ENCODE data around the gene DNAJC5. TPM values are rescaled to one million over a fixed set of nuclear protein-coding genes. Genes with fewer than 3 reads are reported as not detected.

The DNAJC5 gene
- polyA plus RNA-seq, 3 donors = 25.7 to 29.0 (median 28.7) TPM

DNA sequence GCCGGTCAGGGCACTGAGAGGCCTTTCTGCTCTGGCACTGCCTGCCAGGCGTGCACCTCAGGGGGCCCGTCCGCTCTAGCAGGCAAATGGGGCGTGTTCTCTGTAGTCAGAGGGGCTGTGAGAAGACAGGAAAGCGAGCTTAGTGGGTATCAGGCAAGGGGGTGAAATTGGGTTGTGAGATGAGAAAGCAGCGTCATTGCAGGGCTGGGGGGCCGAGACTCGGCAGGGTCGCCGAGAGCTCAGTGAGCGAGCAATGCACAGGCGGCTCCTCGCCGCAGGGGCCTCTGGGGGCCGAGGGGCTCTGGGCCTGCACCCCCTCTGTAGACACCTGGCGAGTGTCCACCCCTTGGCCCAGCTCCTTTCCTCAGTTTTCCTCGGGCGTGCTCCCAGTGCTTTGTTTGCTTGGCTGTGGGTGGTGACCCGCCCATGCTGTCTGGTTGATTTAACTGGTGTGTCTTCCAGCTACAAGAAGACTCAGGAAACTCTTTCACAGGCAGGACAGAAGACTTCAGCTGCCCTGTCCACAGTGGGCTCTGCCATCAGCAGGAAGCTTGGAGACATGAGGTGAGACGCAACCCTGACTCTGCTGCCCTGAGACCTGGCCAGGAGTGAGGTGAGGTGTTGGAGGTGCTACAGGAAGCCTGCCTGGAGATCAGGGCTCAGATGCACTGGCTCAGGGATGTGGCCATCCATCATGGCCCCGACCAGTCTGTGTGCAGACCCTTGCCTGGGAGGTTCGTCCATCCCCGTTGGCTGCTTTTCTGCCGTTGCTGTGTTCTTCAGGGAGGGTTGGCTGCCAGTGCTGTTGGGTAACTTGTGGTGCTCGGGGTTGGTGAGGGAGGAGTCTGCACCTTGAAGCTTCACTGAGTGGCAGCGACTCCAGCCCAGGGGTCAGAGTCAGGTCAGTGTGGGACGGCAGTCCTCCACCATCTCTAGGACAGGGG is 12.4 kb upstream of the DNAJC5 start:
- no peak for DNase-seq (ENCODE audit: low read depth in 3 of 3, low spot score in 2 of 3)

DNA sequence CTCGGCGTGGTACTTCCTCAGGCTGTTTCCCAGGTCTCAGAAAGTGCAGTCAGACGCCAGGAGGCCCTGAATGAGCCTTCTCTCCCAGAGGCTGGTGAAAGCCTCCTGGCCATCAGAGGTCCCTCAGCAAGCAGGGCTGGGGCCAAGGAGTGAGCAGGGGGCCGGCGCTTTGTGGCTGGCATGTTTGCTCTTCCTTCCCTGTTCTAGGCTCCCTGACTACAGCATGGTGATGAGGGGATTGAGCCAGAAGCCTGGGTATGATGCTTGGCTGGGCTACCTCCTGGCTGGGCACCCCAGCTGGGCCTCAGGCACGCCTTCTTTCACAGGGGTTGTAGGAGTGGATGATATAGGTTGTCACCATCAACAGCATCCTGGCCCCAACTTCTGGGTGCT is 11.7 kb upstream of the DNAJC5 start:
- DNase-seq (ENCODE audit: low read depth in 3 of 3, low spot score in 2 of 3) = no peak

DNA sequence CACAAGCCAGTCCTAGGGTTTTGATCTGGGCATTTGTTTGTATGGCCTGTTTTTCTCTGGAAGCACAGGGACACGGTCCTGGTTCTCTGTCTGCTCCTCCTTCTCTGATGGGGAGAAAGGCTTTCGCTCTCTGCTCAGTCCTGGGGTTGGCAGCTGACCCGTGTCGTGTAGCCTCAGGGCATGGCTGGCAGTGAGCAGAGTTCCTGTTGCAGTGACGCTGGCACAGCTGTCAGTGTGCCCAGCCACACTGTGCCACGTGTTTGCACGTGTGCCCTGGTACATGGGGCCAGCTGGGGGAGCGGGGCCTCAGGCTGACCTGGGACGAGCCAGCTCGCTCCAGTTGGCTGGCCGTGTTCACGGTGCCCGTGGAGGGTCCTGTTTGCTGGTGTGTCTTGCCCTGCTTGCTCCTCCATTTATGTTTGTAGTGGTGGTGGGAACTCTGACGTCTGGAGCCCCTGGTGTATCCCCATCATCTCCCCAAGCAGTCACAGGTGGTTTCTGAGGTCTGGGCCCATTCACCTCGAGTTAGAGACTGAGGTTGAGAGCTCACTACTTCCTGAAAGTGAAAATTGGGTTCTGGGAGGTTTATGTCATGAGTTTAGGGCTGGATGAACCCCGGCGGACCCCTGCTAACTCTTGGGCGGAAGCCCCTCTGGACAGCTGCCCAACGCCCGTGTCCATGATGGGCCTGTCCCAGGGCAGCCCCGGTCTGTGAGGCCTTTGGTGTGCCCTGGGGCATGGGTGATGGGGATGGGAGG is 10.2 kb upstream of the DNAJC5 start:
- no peak for DNase-seq (ENCODE audit: low read depth in 3 of 3, low spot score in 2 of 3)

DNA sequence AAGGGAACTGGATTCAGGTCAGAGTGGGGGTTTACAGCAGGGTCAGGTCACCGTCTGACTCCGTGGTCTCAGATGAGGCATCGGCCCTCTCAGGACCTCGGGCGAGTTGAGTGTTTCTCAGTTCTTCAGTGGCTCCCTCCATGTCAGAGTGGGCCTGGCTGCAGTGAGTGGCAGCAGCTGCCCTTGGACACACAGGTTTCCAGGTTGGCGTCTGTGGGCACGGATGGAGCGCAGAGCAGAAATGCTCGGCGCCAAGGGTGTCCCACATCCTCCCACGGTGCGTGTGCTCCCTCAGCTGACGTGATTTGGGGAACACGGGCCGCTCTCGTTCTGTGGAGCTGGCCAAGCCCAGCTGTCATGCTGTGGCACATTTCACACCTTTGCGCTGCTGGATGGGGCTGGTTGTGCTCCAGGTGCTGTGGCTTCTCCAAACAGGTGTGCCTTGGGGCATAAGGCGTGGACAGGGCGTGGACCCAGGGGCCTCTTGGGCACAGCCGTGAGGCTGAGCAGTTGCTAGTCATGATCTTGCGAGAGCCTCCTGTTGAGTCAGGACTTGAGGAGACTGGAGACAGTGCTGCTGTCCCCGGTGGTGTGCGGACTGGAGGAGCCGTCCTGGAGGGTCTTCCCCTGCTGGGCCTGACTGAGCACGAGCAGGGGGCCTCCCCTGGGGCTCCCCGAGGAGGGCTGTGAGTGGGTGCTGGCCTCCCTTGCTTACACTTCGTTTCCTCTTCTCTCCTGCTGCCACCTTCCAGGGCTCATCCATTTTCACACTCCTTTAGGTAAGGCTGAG is 9.5 kb upstream of the DNAJC5 start:
- DNase-seq (ENCODE audit: low read depth in 3 of 3, low spot score in 2 of 3) = no peak

DNA sequence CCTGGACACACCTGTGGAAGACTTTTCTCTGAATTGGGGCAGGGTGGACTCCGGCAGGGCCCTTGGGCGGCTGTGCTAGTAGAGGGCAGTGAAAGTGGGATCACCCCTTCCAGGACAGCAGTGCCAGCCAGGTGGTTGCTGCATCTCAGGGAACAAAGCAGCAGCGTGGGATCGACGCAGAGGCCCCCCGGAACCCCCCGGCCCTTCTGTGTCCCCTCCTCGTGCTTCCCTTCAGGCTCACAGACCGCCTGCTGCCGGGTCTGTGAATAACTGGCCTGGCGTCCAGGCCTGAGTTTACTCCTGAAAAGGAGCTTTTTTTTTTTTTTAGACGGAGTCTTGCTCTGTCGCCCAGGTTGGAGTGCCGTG is 8.9 kb upstream of the DNAJC5 start:
- no peak for DNase-seq (ENCODE audit: low read depth in 3 of 3, low spot score in 2 of 3)

DNA sequence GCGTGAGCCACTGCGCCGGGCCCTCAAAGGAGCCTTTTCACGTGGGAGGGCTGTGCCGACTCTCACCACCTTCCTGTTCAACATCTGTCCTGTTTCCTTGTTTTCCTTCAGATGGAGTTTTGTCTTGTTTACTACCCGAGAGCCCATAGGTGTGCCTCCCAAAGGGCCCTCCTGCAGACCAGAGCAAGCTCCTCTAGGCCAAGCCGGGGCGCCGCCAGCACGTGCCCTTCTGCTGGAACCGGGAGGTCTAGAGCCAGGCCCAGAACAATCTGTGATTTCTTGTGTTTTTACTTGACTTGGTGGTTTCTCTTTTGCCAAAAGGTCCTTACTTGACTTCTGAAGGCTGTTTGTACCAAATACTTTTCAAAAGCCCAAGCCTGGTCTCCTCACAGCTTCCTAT is 8.0 kb upstream of the DNAJC5 start:
- DNase-seq (ENCODE audit: low read depth in 3 of 3, low spot score in 2 of 3) = no peak

DNA sequence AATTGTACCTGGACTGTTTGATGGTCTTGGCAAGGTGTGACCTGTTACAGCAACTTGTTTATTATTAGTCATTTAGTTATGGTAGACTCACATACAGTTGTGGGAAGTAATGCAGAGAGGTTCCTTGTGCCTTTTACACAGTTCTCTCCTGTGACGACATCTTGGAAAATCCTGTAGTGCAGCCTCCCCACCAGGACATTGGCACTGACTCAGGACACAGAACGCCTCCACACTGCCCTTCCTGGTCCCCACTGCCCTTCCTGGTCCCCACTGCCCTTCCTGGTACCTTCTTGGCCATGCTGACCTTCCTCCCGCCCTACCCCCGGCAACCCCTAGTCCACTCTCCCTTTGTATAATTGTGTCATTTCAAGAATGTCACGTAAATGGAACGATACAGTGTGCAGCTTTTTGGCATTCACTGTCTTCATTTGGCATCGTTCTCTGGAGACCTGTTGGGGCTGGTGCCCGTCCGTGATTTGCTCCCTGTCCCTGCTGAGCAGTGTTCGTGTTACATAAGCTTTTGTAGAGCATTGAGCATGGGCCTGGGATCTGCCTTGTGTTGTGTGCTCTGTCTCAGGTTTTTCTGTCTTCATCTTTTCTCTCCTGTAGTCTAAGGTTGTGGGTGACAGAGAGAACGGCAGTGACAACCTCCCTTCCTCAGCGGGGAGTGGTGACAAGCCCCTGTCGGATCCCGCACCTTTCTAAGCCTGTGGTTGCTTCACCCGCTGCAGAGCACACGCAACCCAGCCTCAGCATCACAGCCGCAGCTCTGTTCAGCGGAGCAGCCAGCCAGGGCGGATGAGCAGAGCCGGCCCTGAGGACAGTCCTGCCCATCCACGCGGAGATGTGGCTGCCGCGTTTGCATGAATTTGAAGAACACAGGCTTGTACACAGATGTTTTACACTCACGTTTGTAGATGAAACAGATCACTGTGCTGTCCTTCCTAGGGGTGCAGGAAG is 5.4 kb upstream of the DNAJC5 start:
- no peak for DNase-seq (ENCODE audit: low read depth in 3 of 3, low spot score in 2 of 3)

DNA sequence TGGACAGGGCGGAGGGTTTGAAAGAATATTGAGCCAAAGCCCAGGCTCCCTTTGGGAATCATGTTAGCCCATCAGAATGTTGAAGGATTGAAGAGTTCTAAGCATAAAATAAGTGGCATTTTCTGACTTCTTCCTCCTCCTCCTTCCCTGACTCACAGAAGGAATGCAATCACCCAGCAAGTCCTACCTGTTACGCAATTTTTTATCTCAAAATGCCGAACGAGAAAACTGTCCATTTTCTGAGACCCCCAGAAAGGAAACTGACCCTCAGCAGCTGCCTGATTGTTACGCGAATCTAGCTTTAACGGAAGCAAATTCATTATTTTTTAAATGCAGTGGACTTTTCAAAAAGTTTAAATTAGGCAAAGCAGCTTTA is 4.7 kb upstream of the DNAJC5 start:
- DNase-seq (ENCODE audit: low read depth in 3 of 3, low spot score in 2 of 3) = no peak

DNA sequence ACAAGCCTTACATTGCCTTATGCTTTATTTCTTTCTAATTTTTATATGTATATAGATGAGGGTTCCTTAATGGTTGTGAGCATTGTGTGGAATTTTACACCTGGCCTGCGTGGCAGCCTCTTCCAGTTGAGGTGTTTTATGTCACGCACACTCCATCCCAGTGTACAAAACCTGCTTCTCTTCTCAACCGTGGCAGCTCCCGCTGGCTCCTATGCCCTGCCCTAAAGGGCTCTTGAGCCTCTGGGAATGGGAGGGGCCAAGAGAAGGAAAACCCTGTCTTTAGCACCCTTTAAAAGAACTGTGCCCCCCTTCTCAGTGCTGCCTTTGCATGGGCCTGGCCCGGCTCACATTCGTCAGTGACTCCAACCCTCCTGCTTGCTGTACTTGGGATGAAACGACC is 4.3 kb upstream of the DNAJC5 start:
- DNase-seq (ENCODE audit: low read depth in 3 of 3, low spot score in 2 of 3) = no peak

DNA sequence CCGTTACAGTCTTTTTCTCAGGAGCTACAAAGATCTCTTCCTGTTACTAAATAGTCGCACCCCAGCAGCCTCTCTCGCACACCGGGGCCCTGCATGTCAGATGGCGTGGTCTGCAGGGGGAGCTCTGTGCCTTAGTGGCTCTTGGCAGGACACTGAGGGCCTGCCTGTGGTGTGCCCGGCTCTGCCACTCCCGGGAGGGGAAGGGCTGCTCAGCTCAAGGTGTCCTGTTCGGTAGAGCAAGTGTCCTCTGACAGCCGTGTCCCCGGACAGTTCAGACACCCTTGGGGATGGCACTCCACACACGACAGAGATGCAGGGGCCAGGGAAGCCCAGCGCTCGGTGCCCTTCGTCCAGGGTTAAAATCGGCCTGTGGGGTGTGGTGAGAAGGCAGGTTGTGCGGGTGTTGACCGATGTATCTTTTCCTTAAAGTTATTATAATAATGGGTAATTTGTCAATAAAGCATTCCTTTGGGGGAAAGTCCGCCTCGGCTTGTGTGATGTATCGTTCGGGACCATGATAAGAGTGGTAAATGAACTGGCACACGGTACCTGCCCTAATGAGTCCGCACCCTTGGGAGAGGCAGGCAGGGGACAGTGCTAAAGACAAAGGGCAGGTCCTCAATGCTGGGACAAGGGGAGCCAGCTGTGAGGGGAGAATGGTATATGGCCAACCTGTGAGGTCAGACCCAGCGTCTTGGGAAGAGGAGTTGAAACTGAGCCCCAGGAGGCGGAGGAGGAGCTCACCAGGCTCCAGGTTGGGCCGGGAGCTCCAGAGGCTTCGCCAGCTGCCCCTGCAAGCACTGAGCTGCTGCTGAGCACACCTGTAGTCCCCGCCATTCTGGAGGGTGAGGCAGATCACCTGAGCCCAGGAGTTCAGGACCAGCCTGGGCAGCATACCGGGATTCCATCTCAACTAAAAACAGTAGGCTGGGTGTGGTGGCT is 3.6 kb upstream of the DNAJC5 start:
- no peak for DNase-seq (ENCODE audit: low read depth in 3 of 3, low spot score in 2 of 3)

DNA sequence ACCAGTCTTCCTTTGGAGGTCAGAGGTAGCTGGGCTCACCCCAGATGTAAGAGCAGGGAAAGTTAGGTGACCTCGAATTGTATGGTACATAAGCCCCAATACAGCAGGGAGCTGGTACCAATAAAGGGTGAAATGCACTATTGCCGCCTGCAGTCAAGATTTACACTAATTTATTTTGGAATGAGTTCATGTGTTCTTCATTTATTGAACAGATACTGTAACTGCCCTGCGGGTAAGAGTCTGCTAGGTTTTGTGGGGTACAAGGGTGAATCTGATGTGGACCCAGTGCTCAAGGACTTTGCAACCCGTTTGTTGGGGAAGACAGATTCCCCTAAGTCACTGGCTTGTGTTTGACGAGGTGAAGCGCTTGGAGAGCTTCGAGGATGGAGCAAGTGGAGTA is 2.5 kb upstream of the DNAJC5 start:
- DNase-seq (ENCODE audit: low read depth in 3 of 3, low spot score in 2 of 3) = no peak

DNA sequence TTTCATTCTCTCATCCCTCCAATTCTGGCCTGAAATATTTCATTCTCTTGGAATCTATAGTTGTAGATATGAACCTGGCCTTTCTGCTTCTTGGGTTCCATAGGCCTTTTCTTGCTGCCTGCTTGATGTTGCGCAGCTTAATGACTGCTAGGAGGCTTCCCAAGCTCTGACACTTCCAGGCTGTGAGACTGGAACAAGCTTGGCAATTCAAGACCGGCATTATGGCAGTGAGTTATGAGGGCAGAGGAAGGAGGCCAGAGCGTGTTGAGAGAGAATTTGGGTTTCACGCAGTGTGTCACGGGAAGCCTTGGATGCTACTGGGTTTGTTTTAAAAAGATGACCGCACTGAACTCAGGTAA is 948 bp upstream of the DNAJC5 start:
- DNase-seq (ENCODE audit: low read depth in 3 of 3, low spot score in 2 of 3) = no peak

DNA sequence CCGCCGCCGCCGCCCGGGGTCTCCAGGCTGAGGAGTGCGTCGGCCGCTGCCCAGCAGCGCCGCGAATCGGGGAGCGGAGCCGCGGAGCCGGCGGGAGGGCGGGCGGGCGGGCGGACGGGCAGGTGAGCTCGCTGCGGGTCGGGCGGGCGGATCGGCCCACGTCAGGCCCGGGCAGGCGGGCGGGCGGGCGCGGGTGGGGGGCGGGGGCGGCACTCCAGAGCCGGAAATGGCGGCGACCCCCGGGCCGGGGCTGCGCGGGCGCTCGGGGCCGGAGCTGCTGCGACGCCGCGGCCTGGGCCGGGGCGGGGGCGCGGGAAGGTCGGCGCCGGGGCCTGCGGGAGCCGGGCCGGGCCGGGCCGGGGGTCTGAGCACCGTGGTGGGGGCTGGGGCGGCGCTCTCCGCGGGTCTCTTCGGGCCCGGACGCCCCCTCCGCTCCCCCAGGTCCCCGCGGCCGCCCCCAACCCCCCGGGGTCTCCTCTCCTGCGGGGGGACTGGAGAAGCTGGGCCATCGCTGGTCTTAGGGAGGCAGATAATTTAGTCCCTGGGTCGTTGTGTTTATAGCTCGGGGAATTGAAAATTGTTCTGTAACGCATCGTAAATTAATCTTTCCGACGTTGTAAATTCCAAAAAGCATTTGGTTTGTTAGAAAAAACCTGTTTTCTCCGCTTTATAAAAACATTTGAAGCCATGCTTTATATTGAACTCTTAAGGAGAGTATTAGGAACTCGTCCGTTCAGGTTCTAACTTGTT is 451 bp downstream of the DNAJC5 start:
- DNase-seq (ENCODE audit: low read depth in 3 of 3, low spot score in 2 of 3) = peak in 1 of 3 donors; percentile 23

DNA sequence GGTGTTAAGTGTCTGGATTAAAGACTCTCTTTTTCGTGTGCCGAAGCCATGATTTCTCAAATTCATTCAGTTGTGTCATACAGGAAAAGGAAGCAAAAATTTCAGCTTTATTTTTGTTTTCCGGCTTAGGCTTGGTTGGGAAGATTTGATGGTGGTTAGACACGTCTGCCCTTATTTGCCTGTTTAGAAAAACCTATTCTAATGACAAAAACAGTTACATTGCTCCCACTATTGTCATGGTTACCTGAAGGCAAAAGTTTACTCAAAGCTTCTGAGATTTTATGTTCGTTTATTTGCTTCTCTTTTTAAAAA is 982 bp downstream of the DNAJC5 start:
- DNase-seq (ENCODE audit: low read depth in 3 of 3, low spot score in 2 of 3) = no peak

DNA sequence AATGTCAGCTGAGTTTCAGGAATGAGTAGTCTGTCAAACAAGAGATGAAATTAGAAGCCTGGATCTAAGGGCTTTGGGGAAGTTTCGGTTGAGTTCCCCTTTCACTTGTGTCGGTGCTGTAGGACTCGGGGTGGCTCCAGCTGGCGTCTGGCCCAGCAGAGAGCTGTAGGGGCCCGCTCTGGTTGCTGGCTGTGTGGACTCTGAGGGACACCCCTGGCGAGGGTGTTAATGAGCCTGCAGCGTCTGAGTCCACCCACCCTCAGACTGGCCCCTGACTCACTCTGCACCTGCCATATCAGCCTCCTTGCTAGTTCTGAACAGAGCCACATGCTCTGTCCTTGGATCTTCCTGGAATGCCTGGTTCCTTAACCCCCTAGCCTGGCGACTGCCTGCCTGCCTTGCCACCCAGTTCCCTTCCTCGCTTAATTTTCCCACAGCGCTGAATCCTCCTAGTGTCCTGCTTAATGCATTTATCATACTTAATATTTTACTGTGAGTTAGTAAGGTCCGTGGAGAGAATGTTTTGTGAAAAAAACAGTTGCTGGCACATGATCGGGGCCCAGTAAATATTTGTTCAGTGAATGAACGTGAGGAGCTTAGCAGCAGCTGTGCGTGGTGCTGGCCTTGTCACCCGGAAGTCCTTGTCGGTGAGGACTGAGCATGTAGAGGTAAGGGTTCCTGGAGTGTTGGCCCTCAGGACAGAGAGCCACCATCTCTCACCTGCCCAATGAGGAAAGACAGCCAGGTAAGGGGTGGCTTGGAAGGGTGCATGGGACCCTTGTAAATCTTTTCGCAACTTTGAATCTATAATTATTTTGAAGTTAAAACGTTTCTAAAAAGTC is 1.6 kb downstream of the DNAJC5 start:
- DNase-seq (ENCODE audit: low read depth in 3 of 3, low spot score in 2 of 3) = no peak

DNA sequence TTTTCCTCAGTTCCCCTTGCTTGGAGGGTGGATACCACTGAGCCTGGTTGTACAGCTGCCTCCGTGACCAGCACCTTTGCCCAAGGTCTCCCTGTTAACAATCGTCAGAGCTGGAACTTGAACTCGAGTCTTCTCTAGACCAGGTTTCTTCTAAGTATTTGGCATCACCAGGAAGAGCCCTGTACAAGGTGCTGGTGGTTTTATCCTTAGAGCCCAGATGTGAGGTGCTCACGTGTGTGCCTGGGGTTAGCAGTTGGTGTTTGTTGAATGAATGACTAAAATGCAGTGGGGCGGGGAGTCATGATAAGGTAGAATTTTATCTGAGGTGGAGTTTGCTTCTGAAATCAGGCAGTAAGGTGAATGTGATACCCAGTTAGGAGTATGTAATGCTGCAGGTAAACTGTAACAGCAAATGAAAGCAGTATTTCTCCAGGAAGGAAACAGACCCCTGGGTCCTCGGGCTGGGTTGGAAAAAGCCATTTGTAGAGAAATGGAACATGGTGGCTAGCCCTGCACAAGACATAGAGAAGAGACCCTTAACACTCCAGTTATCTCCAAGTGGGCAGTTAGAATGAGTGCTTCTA is 3.1 kb downstream of the DNAJC5 start:
- no peak for DNase-seq (ENCODE audit: low read depth in 3 of 3, low spot score in 2 of 3)

DNA sequence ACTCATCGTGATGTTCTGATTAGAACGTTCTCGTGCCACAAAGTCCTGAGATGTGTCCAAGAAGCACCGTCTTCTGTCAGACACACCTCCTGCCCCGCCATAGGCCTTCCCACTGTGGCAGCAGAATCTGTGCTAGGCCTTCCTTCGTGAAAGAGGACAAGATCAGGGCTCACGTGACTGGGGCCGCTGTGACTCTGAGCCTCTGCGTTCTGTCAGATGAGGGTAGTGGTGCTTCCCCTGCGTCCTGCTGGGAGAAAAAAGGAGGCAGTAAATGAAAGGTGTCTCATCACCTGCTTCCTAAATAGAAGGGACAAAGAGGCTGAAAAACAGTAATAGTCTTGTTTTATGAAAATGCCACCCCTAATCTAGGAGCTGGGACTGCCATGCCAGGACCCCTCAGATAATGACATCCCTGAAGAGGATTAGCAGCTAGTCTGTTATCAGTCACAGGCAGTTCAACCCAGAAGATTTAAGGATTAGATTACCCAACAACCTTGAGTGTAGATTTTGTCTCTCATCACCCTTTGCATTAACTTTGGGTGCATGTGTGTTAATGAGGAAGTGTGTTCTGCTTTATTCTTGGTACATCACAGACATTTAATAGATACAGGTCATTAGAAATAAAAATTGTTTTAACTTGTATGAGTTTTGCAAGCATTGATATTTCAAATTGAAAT is 4.1 kb downstream of the DNAJC5 start:
- DNase-seq (ENCODE audit: low read depth in 3 of 3, low spot score in 2 of 3) = no peak
